ENCODE results near the gene ABHD6.

GRCh38 chr3:58256511-58256910 is 18.9 kb downstream of the ABHD6 start:
- TF ChIP-seq CTCF (IDR thresholded peaks at IDR 0.05) (no peak), POLR2A (IDR thresholded peaks at IDR 0.05) (no peak)
